Measurements from ENCODE around the gene GABRA5.
"Not testable (repeated sequence)": the region's sequence is repeated elsewhere in the genome, so short reads cannot be mapped to it uniquely, and the experiment has no call there.

GABRA5 gene
- long read RNA-seq, result 0 reads

DNA sequence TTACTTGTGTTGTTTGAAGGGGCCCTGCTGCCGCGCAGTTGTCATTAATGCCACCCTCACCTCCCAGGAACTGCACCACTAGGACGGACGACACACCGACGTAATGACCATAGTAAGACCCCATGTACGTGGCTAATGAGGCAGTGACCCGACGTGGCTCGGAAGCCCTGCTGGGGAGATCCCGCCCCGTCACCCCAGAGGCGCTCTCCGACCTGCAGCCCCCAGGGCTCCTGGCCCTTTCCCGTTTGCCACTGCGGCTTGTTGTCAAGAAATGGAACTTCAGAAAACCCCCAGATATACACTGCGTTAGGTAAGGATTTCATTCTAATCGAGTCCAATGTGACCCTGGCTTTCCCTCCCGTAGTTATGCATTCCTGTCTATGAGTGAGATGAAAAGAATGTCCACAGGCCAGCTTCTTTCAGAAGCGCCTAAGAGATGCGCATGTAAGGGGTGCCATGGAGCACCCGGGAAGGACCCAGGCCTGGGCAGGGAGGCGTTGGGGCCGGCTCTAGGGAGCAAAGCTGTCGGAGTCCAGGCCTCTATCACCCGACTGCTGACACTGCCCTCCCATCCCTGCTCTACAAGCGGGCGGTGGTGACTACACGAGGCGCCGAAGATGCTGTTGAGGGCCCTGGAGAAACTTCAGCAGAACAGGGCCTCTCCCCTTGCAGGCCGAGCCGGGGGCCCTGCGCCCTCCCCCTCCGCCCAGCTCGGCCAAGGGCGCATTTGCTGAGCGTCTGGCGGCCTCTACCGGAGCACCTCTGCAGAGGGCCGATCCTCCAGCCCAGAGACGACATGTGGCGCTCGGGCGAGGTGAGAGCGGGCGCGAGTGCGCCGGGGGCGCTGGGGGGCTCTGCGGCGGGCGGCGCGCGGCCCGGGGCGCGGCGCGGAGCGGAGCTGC lies at the start of gene GABRA5:
Gene GABRA5, plus strand, starts transcription at position 765 of the 902 bp plus-strand sequence. CDS start 2,187 bp downstream, outside the sequence.
- Histone ChIP-seq H3K27me3 (ENCODE audit: insufficient read depth, poor library complexity, severe bottlenecking) (peaks cover 18% of the 10 kb centered on the region), H3K4me3 (replicated peaks; ENCODE audit: insufficient read depth, low read length) (no peak within 1 kb of the TSS), H3K27ac (replicated peaks) (no peak within 1 kb of the TSS)
- DNase-seq (ENCODE audit: low read depth in 1 of 2, low spot score in 1 of 2), result no peak
- TF ChIP-seq SPI1 (IDR thresholded peaks at IDR 0.05; ENCODE audit: borderline replicate concordance, low read depth) (no peak), GABPA (IDR thresholded peaks at IDR 0.05; ENCODE audit: low read depth) (no peak), POLR2AphosphoS5 (IDR thresholded peaks at IDR 0.05; ENCODE audit: low read depth) (no peak)
- TF ChIP-seq, protein P1, sequence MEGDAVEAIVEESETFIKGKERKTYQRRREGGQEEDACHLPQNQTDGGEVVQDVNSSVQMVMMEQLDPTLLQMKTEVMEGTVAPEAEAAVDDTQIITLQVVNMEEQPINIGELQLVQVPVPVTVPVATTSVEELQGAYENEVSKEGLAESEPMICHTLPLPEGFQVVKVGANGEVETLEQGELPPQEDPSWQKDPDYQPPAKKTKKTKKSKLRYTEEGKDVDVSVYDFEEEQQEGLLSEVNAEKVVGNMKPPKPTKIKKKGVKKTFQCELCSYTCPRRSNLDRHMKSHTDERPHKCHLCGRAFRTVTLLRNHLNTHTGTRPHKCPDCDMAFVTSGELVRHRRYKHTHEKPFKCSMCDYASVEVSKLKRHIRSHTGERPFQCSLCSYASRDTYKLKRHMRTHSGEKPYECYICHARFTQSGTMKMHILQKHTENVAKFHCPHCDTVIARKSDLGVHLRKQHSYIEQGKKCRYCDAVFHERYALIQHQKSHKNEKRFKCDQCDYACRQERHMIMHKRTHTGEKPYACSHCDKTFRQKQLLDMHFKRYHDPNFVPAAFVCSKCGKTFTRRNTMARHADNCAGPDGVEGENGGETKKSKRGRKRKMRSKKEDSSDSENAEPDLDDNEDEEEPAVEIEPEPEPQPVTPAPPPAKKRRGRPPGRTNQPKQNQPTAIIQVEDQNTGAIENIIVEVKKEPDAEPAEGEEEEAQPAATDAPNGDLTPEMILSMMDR (IDR thresholded peaks at IDR 0.05; ENCODE audit: insufficient read depth, low read length), result no peak
- TF ChIP-seq, protein P2, sequence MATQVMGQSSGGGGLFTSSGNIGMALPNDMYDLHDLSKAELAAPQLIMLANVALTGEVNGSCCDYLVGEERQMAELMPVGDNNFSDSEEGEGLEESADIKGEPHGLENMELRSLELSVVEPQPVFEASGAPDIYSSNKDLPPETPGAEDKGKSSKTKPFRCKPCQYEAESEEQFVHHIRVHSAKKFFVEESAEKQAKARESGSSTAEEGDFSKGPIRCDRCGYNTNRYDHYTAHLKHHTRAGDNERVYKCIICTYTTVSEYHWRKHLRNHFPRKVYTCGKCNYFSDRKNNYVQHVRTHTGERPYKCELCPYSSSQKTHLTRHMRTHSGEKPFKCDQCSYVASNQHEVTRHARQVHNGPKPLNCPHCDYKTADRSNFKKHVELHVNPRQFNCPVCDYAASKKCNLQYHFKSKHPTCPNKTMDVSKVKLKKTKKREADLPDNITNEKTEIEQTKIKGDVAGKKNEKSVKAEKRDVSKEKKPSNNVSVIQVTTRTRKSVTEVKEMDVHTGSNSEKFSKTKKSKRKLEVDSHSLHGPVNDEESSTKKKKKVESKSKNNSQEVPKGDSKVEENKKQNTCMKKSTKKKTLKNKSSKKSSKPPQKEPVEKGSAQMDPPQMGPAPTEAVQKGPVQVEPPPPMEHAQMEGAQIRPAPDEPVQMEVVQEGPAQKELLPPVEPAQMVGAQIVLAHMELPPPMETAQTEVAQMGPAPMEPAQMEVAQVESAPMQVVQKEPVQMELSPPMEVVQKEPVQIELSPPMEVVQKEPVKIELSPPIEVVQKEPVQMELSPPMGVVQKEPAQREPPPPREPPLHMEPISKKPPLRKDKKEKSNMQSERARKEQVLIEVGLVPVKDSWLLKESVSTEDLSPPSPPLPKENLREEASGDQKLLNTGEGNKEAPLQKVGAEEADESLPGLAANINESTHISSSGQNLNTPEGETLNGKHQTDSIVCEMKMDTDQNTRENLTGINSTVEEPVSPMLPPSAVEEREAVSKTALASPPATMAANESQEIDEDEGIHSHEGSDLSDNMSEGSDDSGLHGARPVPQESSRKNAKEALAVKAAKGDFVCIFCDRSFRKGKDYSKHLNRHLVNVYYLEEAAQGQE (IDR thresholded peaks at IDR 0.05; ENCODE audit: insufficient replicate concordance, low read depth), result no peak

DNA sequence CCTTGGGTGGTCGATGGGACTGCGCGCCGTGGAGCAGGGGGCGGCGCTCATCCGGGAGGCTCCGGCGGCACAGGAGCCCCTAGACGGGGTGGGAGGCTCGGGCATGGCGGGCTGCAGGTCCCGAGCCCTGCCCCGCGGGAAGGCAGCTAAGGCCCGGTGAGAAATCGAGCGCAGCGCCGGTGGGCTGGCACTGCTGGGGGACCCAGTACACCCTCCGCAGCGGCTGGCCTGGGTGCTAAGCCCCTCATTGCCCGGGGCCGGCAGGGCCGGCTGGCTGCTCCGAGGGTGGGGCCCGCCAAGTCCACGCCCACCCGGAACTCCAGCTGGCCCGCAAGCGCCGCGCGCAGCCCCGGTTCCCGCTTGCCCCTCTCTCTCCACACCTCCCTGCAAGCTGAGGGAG lies 35.7 kb upstream of the GABRA5 start:
- not testable (repeated sequence) for H3K27ac ChIP-seq (replicated peaks); H3K27me3 ChIP-seq (ENCODE audit: insufficient read depth, poor library complexity, severe bottlenecking); DNase-seq (ENCODE audit: low read depth in 1 of 2, low spot score in 1 of 2); H3K4me3 ChIP-seq (replicated peaks; ENCODE audit: insufficient read depth, low read length)

DNA sequence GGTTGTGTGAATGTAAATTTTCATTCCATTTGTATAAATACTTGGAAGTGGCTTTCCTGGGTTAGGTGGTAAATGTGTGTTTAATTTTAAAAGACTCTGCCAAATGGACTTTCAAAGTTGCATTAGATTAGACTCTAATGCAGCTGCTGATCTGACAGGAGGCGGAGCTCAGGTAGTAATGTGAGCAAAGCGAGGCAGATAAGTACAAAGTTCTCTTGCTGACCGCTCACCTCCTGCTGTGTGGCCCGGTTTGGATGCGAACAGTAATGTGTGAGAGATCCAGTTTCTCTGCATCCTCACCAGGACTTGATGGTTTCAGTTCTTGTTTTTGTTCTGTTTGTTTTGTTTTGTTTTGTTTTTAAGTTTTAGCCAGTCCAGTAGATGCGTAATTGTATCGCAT lies 34.9 kb upstream of the GABRA5 start:
- H3K27ac ChIP-seq (replicated peaks), result no peak overlapping the region
- no peak for DNase-seq (ENCODE audit: low read depth in 1 of 2, low spot score in 1 of 2)
- no peaks in the 10 kb centered on the region for H3K27me3 ChIP-seq (ENCODE audit: insufficient read depth, poor library complexity, severe bottlenecking)
- TF ChIP-seq GABPA (IDR thresholded peaks at IDR 0.05; ENCODE audit: low read depth) (no peak), SPI1 (IDR thresholded peaks at IDR 0.05; ENCODE audit: borderline replicate concordance, low read depth) (no peak), POLR2AphosphoS5 (IDR thresholded peaks at IDR 0.05; ENCODE audit: low read depth) (no peak)
- TF ChIP-seq, protein P1 (IDR thresholded peaks at IDR 0.05; ENCODE audit: insufficient read depth, low read length), result no peak
- TF ChIP-seq, protein P2 (IDR thresholded peaks at IDR 0.05; ENCODE audit: insufficient replicate concordance, low read depth), result no peak
- H3K4me3 ChIP-seq (replicated peaks; ENCODE audit: insufficient read depth, low read length), result no peak overlapping the region

DNA sequence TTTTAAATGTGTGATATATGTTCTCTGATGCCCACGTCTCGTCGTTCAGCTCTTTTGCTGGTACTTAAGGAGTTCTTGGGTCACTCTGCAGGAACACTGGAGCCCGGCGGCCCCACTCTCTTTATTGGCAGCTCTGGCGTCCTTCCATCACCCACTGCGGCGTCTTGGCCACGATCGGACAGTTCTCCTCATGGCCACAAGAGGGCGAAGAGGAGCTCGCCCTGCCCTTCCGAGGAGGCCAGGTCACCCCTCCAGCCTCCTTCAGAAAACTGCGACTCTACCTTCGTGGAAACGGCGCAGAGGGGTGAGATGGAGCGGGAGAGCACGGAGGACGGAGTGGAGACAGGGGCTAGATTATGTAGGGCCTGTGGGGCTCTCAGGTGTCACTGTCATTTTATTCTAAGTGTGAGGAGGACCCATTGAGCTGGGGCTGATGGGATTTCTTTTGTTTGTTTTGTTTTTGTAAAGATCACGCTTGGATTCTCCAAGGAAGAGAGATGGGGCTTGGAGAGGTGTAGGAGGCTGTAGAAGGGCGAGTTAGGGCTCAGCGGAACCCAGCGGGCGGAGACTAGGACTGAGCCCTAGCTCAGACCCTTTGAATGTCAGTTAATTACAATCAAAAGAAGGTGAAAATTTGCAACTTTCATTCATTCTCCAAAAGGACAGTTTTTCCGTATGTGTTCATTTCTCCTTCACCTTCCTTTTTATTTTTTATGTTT lies 28.0 kb upstream of the GABRA5 start:
- Histone ChIP-seq H3K4me3 (replicated peaks; ENCODE audit: insufficient read depth, low read length) (no peak overlapping the region), H3K27me3 (ENCODE audit: insufficient read depth, poor library complexity, severe bottlenecking) (no peaks in the 10 kb centered on the region), H3K27ac (replicated peaks) (no peak overlapping the region)
- DNase-seq (ENCODE audit: low read depth in 1 of 2, low spot score in 1 of 2), result no peak
- TF ChIP-seq, protein P1 (IDR thresholded peaks at IDR 0.05; ENCODE audit: insufficient read depth, low read length), result peak; percentile 31
- no peak for TF ChIP-seq SPI1 (IDR thresholded peaks at IDR 0.05; ENCODE audit: borderline replicate concordance, low read depth)

Measured in HL-60 (cell line).